Ectodermal cell (in vitro differentiated cells): Measurements from ENCODE around the gene ZNF831.

Experiments used
- H3K27ac ChIP-seq: 2 replicates; pipeline ENCODE4 v1.7.0; 2013; ENCODE audit warnings: mild to moderate bottlenecking, low read depth, low read length; ENCODE audit not compliant: insufficient read depth, poor library complexity, severe bottlenecking
- H3K27me3 ChIP-seq: 2 replicates; pipeline ENCODE4 v1.7.0; 2013; ENCODE audit warnings: mild to moderate bottlenecking, low read length; ENCODE audit not compliant: insufficient read depth, control insufficient read depth, poor library complexity, severe bottlenecking
- H3K36me3 ChIP-seq: one replicate; pipeline ENCODE4 v1.7.0; 2013; ENCODE audit warnings: low read length; ENCODE audit not compliant: control insufficient read depth, insufficient read depth
- H3K4me1 ChIP-seq: one replicate; pipeline ENCODE4 v1.7.0; 2013; ENCODE audit warnings: low read length; ENCODE audit not compliant: control insufficient read depth, insufficient read depth
- H3K4me3 ChIP-seq: 2 replicates; pipeline ENCODE4 v1.7.0; 2013; ENCODE audit warnings: low read depth, low read length, control low read depth; ENCODE audit not compliant: insufficient read depth
- H3K9me3 ChIP-seq: 2 replicates; pipeline ENCODE4 v1.7.0; 2013; ENCODE audit warnings: mild to moderate bottlenecking, low read length, moderate library complexity; ENCODE audit not compliant: control insufficient read depth
- WGBS, 2 experiments: methylation state at CpG; one replicate each; pipeline ENCODE4 v1.1.7; 2013; ENCODE audit warnings: missing lambda C conversion rate in 2 of 2; 5-methylcytosine and 5-hydroxymethylcytosine counted together

ZNF831 gene

DNA sequence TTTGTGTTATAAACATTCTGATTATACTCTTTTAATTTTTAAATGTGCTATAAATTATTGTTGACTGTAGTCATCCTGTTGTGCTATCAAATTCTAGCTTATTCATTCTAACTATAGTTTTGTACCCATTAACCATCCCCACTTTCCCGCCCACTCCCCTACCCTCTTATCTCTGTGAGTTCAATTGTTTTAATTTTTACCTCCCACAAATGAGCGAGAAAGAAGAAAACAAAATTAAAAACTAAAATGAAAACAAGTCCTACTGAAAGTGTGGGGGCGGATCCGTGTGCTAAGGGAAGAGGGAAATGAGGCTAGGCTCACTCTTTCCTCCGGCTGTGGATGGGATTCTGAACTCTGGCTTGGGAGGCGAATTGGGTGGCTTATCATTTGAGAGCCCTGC is 6.6 kb upstream of the ZNF831 start:
- Histone ChIP-seq H3K4me1 (peaks cover 6% of the 10 kb centered on the region), H3K27ac (no peak overlapping the region), H3K27me3 (no peaks in the 10 kb centered on the region), H3K9me3 (no peaks in the 10 kb centered on the region), H3K4me3 (no peak overlapping the region), H3K36me3 (no peaks in the 10 kb centered on the region)
- 88 to 93% methylated on average over 6 of the region's 6 CpGs for WGBS, 2 experiments

DNA sequence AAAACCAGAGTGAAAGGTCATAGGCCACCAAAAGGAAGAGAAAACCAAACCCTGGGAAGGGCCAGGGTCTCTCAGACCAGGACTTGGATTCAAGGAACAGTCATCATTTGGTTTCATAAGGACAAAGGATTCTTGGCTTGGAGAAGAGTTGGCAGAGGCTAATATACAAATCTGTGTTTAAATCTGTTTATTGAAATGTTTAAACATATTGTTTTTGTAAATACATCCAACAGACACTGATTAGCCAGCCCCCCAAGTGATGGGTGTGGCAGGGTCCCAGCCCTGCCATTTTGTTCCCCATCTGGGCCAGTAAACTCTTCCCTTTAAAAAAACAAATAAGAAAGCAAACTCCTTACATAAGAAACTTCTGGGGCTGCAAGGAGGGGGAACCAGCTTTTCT is 6.1 kb upstream of the ZNF831 start:
- Histone ChIP-seq H3K27ac (no peak overlapping the region), H3K4me3 (no peak overlapping the region), H3K4me1 (peaks cover 6% of the 10 kb centered on the region), H3K27me3 (no peaks in the 10 kb centered on the region), H3K9me3 (no peaks in the 10 kb centered on the region), H3K36me3 (no peaks in the 10 kb centered on the region)

DNA sequence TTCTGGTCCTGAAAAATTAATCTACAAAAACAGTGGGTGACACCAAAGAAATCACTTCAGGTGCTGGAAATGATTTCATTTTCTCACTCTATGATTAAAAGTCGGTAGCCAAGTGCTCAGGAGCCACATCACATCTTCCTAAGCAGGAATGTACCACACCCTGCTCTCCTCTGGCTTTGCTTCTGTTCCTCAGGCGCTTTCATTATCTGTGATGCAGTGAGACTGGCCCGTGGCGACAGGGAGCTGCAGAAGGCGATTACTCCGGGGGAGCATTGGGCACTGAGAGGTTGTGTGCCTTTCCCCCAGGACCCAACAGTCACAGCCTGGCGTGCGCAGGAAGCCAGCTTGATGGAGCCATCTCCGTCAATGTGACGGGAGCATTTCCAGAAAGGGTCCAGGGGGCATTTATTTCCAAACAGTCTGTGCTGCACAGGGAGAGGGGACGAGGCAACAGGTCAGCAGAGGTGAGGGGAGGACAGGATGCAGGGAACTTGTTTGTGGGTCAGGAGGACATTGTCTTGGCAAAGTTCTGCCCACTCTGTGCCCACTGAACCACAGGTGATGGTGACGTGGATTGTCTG is 5.6 kb upstream of the ZNF831 start:
- WGBS, 2 experiments = 83 to 84% methylated on average over 12 of the region's 12 CpGs
- H3K36me3 ChIP-seq = no peaks in the 10 kb centered on the region
- no peak overlapping the region for H3K4me3 ChIP-seq
- H3K9me3 ChIP-seq = no peaks in the 10 kb centered on the region
- no peak overlapping the region for H3K27ac ChIP-seq
- H3K4me1 ChIP-seq = peaks cover 6% of the 10 kb centered on the region
- no peaks in the 10 kb centered on the region for H3K27me3 ChIP-seq

DNA sequence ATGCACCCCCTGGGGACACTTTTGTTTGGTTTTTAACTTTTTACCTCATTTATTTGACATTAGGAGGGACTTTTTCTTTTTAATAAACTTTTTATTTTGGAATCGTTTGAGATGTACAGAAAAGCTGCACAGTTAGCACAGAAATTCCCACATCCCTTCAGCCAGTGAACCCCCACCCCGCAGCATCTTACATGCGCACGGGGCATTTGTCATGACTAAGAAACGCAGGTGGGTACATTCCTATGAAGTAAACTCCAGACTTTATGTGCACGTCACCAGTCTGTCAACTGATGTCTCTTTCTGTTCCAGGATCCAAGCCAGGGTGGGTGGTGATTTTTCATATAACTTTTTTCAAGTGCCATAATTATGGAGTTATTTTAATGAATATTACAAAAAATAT is 4.9 kb upstream of the ZNF831 start:
- Histone ChIP-seq H3K27ac (no peak overlapping the region), H3K27me3 (no peaks in the 10 kb centered on the region), H3K9me3 (no peaks in the 10 kb centered on the region), H3K4me1 (peaks cover 6% of the 10 kb centered on the region), H3K4me3 (no peak overlapping the region), H3K36me3 (no peaks in the 10 kb centered on the region)
- WGBS, 2 experiments = 91 to 97% methylated on average over 6 of the region's 6 CpGs

DNA sequence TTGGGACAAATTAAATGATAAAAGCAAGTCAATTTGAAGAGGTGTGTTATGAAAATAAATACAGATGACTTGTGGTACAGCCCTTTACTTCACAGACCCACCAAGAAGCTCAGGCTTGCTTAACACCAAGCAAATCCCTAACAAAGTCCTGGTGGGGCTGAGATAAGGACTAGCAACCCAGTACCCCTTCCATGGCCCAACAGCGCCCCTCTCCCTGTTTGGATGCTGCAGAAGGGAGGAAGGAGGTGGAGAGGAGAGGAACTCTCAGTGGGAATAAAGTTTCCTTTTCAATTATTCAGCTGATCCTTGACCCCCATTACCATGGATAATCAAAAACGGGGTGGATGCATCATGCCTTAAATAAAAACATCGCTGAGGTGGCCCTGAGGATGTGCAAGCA is 4.5 kb upstream of the ZNF831 start:
- no peak overlapping the region for H3K4me3 ChIP-seq
- WGBS, 2 experiments = 62 to 77% methylated on average over 2 to 3 of the region's 3 CpGs
- H3K36me3 ChIP-seq = no peaks in the 10 kb centered on the region
- H3K4me1 ChIP-seq = peaks cover 6% of the 10 kb centered on the region
- no peaks in the 10 kb centered on the region for H3K27me3 ChIP-seq
- no peaks in the 10 kb centered on the region for H3K9me3 ChIP-seq
- H3K27ac ChIP-seq = no peak overlapping the region

DNA sequence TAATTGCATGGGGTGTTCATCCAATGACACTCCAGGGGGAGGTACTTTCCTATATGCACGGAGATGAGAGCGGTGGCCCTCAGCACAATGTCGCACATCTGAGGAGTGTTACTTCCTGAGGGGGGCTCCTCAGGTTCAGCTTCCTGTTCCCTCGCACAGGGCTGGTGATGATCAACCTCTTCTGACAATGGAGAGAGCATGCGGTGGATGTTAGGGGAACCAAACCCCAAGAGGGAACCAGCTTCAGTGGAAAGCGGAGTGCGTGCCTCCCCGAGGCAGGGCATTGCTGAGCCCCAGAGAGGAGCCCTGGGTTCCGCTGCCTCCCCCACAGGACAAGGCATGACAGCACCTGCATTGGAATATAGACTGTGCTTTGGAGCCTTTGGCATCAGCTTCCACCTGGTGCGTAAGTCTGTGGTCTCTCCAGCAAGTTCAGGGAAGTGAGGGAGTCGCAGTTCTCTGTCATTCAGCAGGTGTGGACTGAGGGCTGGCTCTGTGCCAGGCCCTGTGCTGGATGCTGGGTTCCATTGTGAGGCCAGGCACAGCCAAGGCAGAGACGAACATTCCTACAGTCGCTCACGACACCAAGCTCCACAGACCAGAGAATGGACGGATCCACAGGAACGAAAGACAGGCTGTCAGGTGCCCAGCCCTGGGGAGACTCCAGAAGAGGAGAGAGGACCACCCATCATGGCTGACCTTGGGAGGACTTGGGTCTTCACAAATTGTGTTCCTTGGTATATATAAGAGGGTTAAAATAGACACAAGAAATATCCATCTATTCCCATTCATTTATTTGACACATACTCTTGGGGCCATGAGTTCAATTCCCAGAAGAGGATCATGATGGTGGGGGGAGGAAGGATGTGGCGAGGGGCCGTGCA is 3.9 kb upstream of the ZNF831 start:
- Histone ChIP-seq H3K4me1 (peaks cover 6% of the 10 kb centered on the region), H3K36me3 (no peaks in the 10 kb centered on the region), H3K27ac (no peak overlapping the region), H3K4me3 (no peak overlapping the region), H3K27me3 (no peaks in the 10 kb centered on the region), H3K9me3 (no peaks in the 10 kb centered on the region)
- 92 to 95% methylated on average over 18 of the region's 18 CpGs for WGBS, 2 experiments

DNA sequence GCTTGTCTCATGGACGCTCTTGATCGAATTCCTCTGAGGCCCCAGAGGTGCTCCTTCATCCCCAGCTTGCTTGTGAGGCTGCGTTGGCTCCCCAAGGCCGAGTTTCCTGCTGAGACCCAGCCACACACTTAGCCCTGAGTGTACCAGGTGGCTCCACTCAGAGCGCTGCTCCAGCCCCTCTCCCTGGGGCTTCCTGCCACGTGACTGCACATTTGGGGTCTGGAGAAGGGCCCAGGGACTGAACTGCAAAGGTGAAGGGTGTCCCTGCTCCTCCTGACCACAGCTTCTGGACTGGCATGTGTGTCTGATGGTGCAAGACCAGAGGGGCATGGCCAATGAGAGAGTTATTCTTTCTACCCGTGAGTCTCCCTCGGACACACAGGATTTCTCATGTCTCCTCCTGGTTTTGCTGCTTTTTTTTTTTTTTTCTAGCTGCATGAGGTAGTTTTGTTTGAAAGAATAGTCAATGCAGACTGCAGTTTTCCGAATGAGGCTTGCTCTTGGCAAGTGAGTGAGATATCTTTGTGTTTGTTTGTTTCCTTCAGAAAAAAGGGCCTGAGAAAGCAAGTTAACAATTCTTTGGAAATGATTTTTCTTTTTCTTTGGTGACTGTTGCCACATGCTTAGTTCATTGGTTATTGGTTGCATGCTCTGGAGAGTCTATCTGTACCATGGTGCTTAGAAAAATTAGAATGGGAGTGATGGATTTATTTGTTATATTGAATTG is 3.1 kb upstream of the ZNF831 start:
- no peaks in the 10 kb centered on the region for H3K36me3 ChIP-seq
- no peak overlapping the region for H3K4me3 ChIP-seq
- no peaks in the 10 kb centered on the region for H3K9me3 ChIP-seq
- H3K4me1 ChIP-seq = peaks cover 6% of the 10 kb centered on the region
- no peak overlapping the region for H3K27ac ChIP-seq
- 89% methylated on average over 9 of the region's 9 CpGs for WGBS, 2 experiments
- no peaks in the 10 kb centered on the region for H3K27me3 ChIP-seq

DNA sequence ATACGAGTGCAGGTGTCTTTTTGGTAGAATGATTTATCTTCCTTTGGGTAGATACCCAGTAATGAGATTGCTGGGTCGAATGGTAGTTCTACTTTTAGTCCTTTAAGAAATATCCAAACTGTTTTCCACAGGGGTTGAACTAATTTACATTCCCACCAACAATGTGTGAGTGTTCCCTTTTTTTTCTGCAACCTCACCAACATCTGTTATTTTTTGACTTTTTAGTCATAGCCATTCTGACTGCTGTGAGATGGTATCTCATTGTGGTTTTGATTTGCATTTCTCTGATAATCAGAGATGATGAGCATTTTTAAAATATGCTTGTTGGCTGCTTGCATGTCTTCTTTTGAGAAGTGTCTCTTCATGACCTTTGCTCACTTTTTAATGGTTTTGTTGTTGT is 1.9 kb upstream of the ZNF831 start:
- Histone ChIP-seq H3K27me3 (no peaks in the 10 kb centered on the region), H3K36me3 (no peaks in the 10 kb centered on the region), H3K4me1 (peaks cover 6% of the 10 kb centered on the region), H3K27ac (no peak overlapping the region), H3K9me3 (no peaks in the 10 kb centered on the region), H3K4me3 (no peak overlapping the region)
- 83 to 96% methylated on average over 2 of the region's 2 CpGs for WGBS, 2 experiments

DNA sequence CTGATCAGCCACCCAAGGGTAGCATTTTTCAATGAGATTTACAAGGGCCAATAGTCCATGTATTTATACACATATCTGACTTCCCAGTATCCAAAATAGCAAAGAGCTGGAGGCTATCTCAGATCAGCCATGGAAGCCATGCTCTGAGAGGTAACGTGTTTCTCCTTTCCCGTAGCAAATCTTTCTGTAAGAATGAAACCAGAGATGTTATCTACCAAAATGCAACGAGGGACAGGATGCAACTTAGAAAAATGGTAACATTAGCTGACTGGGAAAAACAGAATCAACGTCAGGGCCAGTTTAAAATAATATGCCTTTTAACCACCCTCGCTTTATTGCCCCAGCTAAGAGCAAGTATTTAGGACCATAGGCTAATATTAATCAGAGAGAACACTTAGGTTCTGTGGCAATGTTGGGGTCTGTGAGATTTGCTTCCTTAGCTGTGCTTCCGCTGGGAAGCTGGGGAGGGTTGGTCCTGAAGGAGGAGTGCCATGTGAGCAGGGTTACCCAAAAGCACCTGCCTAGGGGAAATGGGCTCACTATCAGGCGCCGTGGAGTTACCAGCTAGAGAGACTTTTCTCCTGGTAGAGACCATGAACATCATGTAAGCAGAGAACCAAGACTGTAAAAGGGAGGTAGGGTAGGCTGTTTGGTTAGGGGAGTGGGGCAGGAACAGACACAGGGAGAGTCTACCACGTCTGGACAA is 1.2 kb downstream of the ZNF831 start:
- 89 to 93% methylated on average over 9 of the region's 9 CpGs for WGBS, 2 experiments
- H3K4me3 ChIP-seq = no peak overlapping the region
- H3K9me3 ChIP-seq = no peaks in the 10 kb centered on the region
- H3K27ac ChIP-seq = no peak overlapping the region
- no peaks in the 10 kb centered on the region for H3K4me1 ChIP-seq
- H3K36me3 ChIP-seq = no peaks in the 10 kb centered on the region
- H3K27me3 ChIP-seq = no peaks in the 10 kb centered on the region

DNA sequence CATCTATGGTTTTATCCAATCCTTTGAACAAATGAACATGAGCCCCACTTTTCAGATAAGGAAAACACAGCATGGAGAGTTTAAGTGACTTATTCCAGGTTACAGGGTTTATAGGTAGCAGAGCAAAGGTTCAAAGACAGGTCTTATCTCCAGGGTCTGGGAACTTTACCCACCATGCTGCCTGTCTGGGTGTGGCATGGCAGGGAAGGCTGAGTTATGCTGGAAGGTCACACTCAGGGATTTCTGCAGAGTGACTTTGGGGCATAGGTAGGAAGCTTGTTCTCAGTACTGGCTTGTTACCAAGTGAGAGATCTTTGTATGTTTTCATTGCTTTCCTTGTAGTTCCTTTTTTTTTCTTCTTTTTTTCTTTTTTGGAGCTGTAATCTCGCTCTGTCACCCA is 1.8 kb downstream of the ZNF831 start:
- Histone ChIP-seq H3K27ac (no peak overlapping the region), H3K4me3 (no peak overlapping the region), H3K27me3 (no peaks in the 10 kb centered on the region), H3K9me3 (no peaks in the 10 kb centered on the region), H3K36me3 (no peaks in the 10 kb centered on the region), H3K4me1 (no peaks in the 10 kb centered on the region)
- WGBS, 2 experiments = 79 to 100% methylated on average over 1 of the region's 1 CpG
